HepG2 (cell line): Measurements from ENCODE around the gene DCN.

Experiments
- EHMT2 ChIP-seq: fragments of 200-600 bp; sonication (generic); IDR thresholded peaks from 2 replicates; pipeline ENCODE4 v1.7.0; 2017; ENCODE audit warnings: antibody characterized with exemption, low read depth, low read length, borderline replicate concordance
- GABPA ChIP-seq, 2 experiments: IDR thresholded peaks; 2 replicates each; pipeline ENCODE4 v1.6.1; 2011 to 2016; ENCODE audit warnings: low read depth in 2 of 2, low read length in 1 of 2, missing biosample characterization in 1 of 2, missing genetic modification characterization in 1 of 2
- NR2C2 ChIP-seq: sonication (generic); formaldehyde crosslinking; IDR thresholded peaks from 2 replicates; pipeline ENCODE4 v1.4.0; 2020; ENCODE audit warnings: missing genetic modification reagents, mild to moderate bottlenecking, moderate library complexity, borderline replicate concordance
- SP1 ChIP-seq, 2 experiments: fragments of 450-650 bp in 1 of 2; sonication (generic) in 1 of 2; formaldehyde crosslinking in 1 of 2; IDR thresholded peaks; 2 replicates each; pipeline versions ENCODE4 v1.4.0 to v1.6.1; 2016 to 2020; ENCODE audit warnings: missing genetic modification reagents in 1 of 2
- THAP11 ChIP-seq: IDR thresholded peaks from 2 replicates; pipeline ENCODE4 v1.6.1; 2016; ENCODE audit warnings: missing biosample characterization, missing genetic modification reagents
- YY1 ChIP-seq: IDR thresholded peaks from 2 replicates; pipeline ENCODE4 v1.6.1; 2011; ENCODE audit warnings: low read length, low read depth, moderate library complexity, mild to moderate bottlenecking; ENCODE audit not compliant: insufficient read depth, insufficient replicate concordance
- ZNF343 ChIP-seq: sonication (generic); formaldehyde crosslinking; IDR thresholded peaks from 2 replicates; pipeline ENCODE4 v1.4.0; 2020; ENCODE audit warnings: mild to moderate bottlenecking, missing genetic modification reagents
- ZNF441 ChIP-seq: sonication (generic); formaldehyde crosslinking; IDR thresholded peaks from 2 replicates; pipeline ENCODE4 v1.7.0; 2021; ENCODE audit warnings: missing genetic modification reagents, borderline replicate concordance
- ZNF512 ChIP-seq: sonication (generic); formaldehyde crosslinking; IDR thresholded peaks from 2 replicates; pipeline ENCODE4 v1.4.0; 2020; ENCODE audit warnings: mild to moderate bottlenecking, missing genetic modification reagents

GRCh38 chr12:91110311-91110924 lies 72.2 kb downstream of the DCN start:
- TF ChIP-seq THAP11 (no peak), NR2C2 (CRISPR knock-in tag) (no peak), ZNF441 (no peak), ZNF343 (CRISPR knock-in tag) (no peak), SP1 (IDR thresholded peaks at IDR 0.05) (no peak), SP1 (CRISPR knock-in tag; IDR thresholded peaks at IDR 0.05) (no peak), ZNF512 (CRISPR knock-in tag) (no peak), EHMT2 (no peak), GABPA (IDR thresholded peaks at IDR 0.05; ENCODE audit: low read depth, low read length) (no peak), GABPA (CRISPR knock-in tag; IDR thresholded peaks at IDR 0.05; ENCODE audit: low read depth) (no peak), YY1 (no peak)
